ENCODE data around the gene OPHN1.
"Not testable (repeated sequence)": the region's sequence is repeated elsewhere in the genome, so short reads cannot be mapped to it uniquely, and the experiment has no call there.

OPHN1 gene

DNA sequence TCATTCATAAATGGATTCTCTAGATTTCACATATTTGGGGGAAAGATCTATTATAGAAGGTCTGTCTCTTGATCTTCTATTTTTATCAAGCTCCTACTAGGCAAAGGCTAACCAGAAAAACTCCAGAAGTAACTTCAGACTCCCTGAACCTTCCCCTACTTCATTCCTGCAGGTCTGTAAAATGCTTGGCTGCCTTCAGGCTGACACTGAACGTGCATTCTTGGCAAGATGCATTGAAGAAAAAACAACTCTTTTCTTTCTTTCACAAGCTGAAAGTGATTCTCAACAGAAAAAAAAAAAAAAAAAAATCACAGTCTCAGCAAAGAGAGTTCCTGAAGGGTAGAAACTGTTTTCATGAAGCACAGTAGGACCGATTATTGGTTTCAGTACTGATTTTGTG is 12.7 kb downstream of the OPHN1 start:
- DNase-seq = no peak

DNA sequence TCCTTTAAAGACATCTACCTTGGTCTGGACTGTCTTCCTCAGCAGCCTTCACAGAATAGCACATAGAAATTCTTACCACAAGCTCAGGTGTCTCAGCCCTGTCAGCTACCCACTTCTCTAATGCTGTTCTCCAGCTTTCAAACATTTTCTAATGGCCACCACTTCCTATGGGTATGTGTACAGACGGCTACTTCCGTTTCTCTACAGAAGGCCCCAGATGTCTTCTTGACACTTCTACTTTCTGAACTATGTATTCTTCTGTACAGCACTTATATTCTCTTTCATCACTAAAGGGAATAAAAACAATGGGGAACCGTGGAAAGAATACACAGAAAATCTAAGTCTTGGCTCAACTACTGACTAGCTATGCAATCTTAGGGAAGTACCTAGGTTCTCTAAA is 13.3 kb downstream of the OPHN1 start:
- no peak for DNase-seq

DNA sequence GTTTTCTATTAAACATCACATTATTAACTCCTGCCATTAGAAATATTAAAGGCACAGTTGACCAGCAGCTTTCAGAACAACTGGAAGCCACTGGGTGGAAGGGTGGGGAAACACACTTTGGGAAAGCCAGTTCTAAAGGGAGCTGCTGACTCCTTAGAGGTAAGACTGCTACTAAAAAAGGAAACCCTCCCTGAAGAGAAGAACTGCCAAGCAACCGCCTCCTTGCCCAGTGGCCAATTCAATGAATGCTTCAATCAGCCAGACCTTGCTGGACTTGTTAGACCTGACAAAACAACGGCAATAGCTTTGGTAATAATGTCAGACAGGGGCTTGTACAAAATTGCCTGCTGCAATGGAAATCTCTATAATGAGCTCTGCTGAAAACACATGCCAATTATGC is 15.6 kb downstream of the OPHN1 start:
- no peak for DNase-seq

DNA sequence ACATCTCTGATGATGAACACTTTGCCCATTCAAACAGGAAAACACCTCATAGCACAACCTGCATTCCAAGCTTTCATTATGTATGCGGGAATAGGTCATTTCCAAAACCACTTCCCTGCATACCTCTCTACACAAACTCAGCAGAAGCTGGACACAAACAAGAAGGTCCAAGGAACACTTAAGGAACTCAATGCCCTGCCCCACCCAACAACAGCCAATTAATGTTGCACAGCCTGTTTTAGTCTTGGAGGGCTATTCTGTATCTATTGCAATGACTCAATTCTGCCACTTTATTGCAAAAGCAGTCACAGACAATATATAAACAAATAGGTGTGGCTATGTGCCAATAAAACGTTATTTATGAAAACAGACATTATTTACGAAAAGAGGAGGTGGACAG is 16.7 kb downstream of the OPHN1 start:
- no peak for DNase-seq

DNA sequence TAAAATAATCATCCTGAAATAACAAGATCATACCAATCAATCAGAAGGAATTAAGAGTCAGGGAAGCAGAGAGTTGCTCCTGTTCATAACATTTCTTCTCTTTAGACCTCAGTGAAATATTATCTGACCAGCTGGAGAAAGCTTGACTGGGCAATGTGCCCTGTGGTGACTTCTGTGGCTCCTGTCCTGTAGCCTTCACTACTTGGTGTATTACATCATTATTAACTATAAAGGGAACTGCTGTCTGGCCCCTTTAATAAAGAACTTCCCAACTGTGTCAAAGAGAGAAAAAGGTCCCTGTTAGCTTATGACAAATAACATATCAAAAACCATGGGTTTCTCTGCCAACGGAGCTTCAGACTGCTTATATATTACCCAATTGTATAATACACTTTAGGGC is 18.0 kb downstream of the OPHN1 start:
- no peak for DNase-seq

DNA sequence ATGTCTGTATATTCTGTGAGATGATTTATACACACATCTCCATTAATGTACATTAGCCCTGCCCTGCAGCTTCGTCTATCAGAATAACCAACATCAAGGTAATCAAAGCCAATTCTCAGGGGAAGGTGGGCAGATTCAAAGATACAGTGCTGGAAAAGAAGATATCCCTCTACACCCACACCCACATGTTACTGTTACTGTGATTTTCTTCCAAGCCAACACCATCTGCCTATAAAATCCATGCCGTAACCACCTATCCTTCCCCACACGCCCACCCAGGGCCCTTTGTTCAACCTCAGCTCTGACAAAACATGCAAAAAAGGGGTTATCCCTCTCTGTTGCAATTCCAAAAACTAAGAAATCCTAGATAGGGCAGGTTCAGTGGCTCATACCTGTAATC is 20.0 kb downstream of the OPHN1 start:
- no peak for DNase-seq

DNA sequence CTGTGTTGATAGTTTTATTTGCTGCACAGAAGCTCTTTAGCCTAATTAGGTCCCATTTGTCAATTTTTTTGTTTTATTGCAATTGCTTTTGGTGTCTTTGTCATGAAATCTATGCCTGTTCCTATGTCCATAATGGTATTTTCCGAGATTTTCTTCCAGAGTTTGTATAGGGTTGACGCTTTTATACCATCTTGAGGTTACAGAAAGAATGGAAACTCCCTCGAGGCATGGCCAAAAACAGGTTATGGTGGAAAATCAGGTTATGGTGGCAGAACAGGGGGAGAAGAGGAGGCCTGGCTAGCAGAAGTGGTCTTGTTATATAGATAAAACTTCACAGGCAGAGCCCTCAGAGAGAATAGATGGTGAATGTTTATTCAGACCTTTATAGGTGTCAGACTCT is 21.6 kb downstream of the OPHN1 start:
- no peak for DNase-seq

DNA sequence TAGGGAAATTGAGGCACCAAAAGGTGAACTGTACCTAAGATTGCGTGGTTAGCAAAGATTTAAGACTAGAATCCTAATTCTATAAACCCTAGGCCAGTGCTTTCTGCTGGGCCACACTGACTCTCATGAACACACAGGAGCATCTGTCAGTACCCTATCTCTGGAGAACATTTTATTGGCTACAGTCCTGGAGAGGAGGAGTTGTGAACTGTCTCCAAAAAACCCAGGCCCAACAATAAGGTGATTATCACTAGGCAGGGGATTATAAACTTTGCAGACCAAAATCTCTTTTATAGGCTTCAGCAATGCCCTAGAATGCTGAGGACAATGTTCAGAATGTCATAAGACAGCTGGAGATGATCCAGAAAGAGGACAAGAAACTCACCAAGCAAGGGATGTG is 24.1 kb downstream of the OPHN1 start:
- DNase-seq = no peak

DNA sequence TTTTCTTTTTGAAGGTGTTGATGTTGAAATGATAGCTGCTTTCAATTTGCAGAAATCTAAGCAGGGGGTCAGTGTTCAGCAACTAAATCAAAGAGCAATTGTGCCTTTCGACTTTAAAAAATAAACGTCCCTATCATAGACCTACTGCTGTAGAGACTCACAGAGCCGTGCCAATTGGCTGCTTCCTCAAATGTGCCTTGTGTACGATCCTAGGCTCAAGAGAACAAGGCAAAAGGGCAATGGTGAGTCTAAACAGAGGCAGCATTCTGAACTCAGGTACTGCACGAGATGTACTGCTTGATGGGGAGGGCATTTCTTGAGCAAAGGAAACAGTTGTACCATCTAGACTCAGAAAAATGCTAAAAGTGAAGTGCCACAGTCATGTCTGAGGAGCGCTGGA is 29.8 kb downstream of the OPHN1 start:
- DNase-seq = no peak

DNA sequence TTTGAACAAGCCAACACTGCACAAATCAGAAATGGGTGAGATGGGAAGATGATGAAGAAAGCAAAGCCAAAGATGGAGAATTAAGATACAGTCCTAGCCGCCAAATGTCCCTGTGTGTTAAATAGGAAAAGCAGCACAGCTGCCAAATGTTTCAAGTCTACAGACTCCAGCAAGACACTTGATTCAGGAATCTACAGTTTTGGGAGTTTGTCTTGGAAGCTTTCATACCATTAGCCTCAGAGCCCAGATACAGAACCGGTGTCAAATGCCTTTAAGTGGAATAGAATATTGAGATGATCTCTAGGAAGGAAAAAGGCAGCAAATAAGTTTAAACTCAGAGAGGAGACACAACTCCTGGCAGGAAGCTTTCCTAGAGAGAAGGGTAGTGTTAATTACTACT is 30.3 kb downstream of the OPHN1 start:
- no peak for DNase-seq

DNA sequence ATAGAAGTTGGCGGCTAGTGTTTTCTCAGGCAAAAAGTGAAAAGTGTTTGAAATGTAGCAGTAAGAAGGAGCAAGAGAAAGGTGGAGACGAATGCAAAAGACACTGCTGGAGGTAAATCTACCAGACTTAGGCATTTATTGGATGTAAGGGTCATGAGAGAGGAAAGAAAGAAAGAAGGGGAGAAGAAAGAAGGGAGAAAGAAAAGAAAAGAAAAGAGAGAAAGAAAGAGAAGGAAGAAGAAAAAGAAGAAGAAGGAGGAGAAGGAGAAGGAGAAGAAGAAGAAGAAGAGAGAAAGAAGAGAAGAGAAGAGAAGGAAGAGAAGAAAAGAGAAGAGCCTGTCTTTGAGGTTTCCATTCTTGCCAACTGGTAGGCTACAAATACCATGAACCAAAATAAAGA is 31.2 kb downstream of the OPHN1 start:
- DNase-seq = no peak

DNA sequence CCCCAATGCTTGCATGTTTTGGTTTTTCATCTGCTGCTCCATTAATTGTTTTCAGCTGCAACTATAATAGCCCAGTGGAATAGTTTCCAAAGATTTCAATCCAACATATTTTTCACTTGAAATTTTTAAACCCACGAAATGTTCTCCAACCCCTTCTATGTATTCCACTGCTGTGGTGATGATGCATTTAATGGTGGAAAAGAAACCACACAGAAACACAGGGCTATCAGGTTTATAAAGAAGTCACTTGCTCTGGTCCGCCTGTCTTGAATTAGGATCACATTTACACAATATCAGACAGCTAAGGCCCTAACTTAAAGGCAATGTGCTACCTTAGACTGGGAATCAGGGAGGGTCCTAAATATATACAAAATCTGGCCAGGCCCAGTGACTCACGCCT is 35.0 kb downstream of the OPHN1 start:
- DNase-seq = no peak

DNA sequence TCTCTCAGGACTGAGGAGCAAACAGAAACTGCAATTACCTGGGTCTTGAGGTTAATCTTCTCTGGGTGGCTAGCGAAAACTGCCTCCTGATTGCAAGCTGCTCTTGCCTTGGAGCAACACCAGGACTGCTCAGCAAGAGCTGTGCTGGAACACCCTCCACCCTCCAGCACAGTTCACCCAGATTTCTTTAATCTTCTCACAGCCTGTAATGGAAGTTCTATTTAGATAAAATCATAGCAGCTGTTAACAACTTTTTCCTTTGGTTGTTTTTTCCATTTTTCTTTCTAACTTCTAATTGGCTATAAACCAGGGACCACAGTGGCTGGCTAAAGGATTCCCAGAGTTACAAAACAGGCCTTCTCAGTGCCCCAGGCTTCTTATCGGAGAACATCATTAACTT is 36.3 kb downstream of the OPHN1 start:
- DNase-seq = no peak

DNA sequence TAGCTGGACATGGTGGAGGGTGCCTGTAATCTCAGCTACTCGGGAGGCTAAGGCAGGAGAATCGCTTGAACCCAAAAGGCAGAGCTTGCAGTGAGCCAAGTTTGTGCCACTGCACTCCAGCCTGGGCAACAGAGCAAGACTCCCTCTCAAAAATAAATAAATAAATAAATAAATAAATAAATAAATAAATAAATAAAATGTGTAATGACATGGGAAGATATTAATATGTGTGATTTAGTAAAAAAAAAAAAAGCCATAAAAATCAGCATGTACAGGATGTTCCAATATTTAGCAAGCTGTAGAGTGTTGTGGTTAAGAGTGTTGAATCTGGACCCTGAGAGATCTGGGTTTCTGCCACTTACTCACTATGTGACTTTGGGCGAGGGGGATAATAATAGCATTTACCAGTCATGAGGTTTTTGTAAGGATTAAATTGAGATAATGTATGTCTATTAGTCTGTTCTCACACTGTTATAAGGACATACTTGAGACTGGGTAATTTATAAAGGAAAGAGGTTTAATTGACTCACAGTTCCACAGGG is 43.8 kb downstream of the OPHN1 start:
- not testable (repeated sequence) for DNase-seq

DNA sequence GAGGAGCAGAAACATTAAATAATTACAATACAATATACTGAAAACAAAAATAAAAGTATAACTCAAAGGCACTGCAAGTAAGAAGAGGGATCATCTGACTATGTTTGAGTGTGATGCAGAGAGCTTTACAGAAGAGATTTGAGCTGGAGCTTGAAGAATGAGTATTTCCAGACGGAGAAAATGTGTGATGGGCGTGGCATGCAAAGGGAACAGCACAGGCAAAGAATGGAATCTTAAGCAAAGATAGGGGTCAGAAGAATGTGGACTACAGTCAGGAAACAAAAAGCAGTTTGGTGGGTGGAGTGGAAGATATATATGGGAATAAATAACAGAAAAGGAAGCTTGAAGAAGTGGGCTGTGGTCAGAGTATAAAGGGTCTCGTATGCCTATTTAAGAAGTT is 45.5 kb downstream of the OPHN1 start:
- no peak for DNase-seq

DNA sequence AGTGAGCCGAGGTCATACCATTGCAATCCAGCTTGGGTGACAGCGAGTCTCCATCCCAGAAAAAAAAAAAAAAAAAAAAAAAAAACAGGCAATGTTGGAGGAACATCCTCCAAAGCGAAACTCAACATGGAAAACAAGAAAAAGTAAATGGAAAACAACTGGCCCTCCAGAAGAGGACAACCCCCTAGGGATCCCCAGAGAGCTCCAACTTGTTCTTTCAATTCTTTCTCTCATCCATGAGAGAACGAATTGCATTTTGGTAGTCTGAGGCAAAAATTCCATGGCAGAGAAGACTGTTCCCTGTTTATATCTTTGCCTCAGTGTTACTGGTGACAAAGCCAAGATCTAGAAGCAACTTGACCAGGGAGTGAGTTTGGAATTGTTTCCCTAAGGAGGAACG is 49.8 kb downstream of the OPHN1 start:
- no peak for DNase-seq

DNA sequence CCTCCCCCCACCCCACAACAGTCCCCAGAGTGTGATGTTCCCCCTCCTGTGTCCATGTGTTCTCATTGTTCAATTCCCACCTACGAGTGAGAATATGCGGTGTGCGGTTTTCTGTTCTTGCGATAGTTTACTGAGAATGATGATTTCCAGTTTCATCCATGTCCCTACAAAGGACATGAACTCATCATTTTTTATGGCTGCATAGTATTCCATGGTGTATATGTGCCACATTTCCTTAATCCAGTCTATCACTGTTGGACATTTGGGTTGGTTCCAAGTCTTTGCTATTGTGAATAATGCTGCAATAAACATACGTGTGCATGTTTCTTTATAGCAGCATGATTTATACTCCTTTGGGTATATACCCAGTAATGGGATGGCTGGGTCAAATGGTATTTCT is 55.7 kb downstream of the OPHN1 start:
- DNase-seq = not testable (repeated sequence)

DNA sequence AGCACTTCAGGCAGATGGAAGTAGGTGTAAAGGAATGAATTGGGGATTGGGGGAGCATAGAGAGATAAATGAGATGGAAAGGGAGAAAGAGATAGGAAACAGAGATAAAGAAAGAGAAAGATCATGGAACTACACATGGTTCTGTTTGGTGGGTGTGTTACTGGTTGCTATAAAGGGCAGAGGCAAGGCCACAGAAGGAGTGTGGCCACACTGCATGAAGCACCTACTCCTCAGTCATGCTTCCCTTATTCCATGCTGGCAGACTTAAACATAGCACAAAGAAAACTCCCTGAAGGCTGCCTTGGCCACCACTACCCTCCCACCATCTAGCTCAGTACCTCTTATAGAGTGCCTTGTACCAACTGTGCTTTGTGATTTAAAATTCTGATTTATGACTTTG is 56.9 kb downstream of the OPHN1 start:
- DNase-seq = no peak

DNA sequence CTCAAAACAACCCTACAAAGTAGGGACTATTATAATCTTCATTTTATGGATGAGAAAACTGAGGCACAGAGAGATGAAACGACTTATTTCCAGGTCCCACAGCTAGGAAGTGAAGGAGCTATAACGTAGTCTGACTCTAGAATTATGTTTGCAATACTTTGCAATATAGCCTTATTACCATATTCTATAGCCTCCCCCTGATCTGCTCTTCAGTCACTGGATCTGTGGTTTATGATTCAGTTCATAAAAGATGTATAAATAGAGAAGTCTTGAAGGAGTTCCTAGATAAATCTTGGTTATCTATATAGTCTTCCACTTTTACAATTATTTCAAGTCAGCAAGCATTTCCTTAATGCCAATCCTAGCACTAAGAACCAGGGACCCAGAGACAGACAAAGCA is 57.5 kb downstream of the OPHN1 start:
- DNase-seq = no peak

DNA sequence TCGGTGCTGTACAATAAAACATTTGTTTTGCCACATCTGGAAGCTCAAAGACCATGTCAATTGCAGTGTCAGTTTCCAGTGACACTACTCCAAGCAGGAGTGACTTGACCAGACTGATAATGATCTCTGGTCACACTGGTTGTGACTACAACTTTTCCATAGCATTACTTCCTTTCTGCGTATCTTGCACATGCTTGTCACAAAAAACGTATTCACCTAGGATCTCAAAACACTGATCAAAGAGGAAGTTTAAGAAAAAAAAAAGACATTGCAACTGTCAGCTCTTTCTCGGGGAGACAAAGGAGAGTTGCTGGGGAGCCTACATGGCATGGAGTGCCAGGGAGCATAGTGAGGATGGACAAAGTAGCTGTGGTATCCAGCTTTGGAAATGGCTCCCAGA is 60.6 kb downstream of the OPHN1 start:
- DNase-seq = no peak

DNA sequence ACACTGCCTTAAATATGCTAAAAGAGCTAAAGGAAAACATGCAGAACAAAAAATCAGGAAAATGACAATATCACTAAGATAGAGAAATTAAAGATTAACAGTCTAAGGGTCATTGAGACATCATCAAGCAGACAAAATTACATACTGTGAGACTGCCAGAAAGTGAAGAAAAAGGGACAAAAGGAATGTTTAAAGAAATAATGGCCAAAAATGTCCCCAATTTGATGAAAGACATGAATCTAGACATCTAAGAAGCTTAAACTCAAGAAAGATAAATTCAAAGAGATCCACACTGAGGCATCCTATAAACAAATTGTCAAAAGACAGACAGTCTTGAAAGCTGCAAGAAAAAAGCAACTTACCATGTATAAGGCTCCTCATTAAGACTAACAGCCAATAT is 63.7 kb downstream of the OPHN1 start:
- DNase-seq = no peak

DNA sequence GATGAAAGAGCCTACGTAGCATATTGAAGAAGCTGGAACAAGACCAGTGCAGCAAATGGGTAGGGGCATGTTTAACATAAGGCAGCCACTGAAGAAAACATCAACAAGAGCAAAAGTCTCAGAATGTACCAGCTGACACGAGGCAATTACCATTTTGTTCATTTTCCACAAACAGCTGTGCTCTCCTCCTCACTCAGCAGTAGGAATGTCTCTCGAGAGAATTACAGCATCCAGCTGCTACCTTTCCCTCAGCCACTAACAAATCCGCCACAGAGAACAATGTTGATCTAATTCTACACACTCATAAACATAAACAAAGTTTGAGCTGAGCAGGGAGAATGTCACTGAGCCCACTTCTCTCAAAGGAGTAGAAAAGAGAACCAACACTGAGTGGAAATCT is 68.0 kb downstream of the OPHN1 start:
- DNase-seq = no peak

DNA sequence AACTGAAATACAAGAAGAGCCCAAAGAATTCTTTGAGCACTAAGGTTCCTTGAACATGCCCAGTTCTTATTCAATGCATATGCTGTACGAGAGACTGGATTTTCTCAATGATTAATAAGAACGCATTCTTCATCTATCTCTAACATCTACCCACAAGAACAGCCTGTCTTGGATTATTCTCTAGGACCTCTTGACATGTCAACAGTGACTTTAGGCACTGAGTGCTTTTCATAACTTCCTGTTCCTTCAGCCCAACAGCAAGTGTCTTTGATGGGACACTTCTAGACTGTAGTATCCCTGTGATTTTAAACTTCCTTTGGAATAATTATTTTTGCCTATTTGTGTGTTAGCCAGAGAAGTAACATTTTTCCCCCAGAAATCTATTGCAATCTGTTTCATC is 69.3 kb downstream of the OPHN1 start:
- DNase-seq = no peak

DNA sequence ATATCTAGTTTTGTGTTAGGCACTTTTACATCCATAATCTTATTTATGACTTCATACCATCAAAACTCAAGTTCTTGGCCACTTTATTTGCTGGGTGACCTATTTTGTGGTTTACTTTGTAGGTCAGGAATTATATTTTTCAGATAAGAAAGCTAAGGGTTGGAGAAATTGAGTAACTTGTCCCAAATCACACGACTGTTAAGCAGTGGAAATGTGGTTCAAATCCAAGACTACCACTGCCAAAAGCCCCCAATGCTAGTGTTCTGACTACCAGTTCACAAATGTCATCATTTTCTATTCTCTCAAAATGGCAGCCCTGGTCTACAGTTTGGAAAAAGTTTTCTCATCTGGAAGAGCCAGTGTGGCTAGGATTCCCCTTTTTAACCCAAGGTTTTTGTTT is 74.6 kb downstream of the OPHN1 start:
- DNase-seq = no peak

DNA sequence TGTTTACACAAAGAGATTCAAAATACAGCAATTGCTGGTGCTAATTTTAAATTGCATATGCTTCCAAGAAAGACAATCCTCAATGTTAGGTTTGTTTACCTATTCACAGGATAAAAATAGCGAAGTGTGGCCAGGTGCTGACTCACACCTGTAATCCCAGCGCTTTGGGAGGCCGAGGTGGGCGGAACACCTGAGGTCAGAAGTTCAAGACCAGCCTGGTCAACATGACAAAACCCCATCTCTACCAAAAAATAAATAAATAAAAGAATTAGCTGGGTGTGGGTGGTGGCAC is 77.7 kb downstream of the OPHN1 start:
- DNase-seq = no peak

DNA sequence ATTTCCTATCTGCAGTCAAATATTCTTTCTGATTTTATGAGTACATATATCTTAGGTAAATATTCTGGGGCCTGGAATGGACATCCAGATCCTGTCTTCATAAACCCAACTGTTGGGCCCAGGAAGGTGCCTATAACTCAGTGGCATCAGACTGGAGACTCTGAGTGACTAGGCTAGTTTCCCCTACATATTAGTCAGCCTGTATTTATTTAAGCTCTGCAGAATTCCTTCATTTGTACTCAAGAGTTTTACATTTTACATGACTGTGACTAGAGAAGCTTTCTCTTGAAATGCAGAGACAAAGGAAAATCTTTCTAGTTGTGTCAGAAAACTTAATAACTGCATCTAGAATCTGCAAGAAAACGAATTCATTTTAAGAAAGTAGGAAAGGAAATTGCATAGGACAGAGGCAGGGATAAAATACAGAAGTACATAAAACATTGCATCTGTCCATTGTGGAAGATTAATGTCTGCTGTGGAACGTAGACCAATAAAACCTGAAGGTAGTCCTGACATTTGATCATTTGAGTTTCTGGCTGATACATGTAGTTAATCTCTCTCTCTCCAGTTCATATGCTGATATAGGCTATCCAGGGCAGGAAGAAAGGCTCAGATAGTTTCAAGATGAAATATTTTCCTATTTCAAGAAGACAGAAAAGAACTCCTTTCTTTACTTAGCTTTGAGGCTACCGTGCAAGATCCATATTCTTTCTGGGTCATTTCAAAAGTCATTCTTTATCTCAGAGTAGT is 78.2 kb downstream of the OPHN1 start:
- DNase-seq = no peak

Data from DMS79 (cell line).